ENCODE data around the gene PIEZO2.

- no peak for TF ChIP-seq POLR2AphosphoS5 (IDR thresholded peaks at IDR 0.05; ENCODE audit: low read depth, low read length)
- no peak for TF ChIP-seq TAF1 (IDR thresholded peaks at IDR 0.05; ENCODE audit: low read depth, low read length)
- no peak for TF ChIP-seq POLR2A (IDR thresholded peaks at IDR 0.05; ENCODE audit: low read depth, low read length)
Observed at GRCh38 chr18:11162462-11162861, 13.1 kb upstream of the PIEZO2 start.

Data from GM12891 (cell line).